ENCODE measurements around the gene CCM2L. TPM values are rescaled to one million over a fixed set of nuclear protein-coding genes. Genes with fewer than 3 reads are reported as not detected.

Gene CCM2L
- total and polyA plus RNA-seq, 2 of the 4 experiments (the other 2 are of a cell fraction): not detected

- ATAC-seq (ENCODE audit: low read depth): no peak
- CTCF ChIA-PET: interaction anchor here (1.0 to 1.3 kb wide), 5 partner anchors 11 to 182 kb away, joined by 3 to 5 read pairs (median 3); no protein-coding TSS in a partner anchor
Observed at GRCh38 chr20:32034581-32035425, 24.6 kb downstream of the CCM2L start.

More at GRCh38 chr20:32034581-32035425, 24.6 kb downstream of the CCM2L start:
- Histone ChIP-seq H3K4ac (ENCODE audit: low read depth, low read length) (no peak overlapping the region), H3K27me3 (ENCODE audit: control insufficient read depth, insufficient read depth, low read length) (peaks cover 72% of the 10 kb centered on the region), H2AK9ac (replicated peaks; ENCODE audit: low read depth, low read length, poor library complexity) (no peak overlapping the region), H3K4me2 (ENCODE audit: low read depth, low read length) (no peak overlapping the region), H2AK5ac (ENCODE audit: low read depth, low read length) (no peak overlapping the region), H4K91ac (ENCODE audit: insufficient read depth, low read depth, low read length) (no peak overlapping the region), H3K27ac (ENCODE audit: insufficient read depth, low read length) (no peak overlapping the region), H3K56ac (ENCODE audit: extremely low read depth, insufficient read depth, low read length) (no peak overlapping the region), H2BK120ac (ENCODE audit: low read depth, low read length) (no peak overlapping the region), H3K9me3 (ENCODE audit: control insufficient read depth, insufficient read depth, low read length) (peaks cover 3% of the 10 kb centered on the region), H3K79me1 (ENCODE audit: low read depth in 1 of 2, low read length in 2 of 2) (no peaks in the 10 kb centered on the region), H2BK5ac (ENCODE audit: low read depth, low read length, poor library complexity, severe bottlenecking) (no peak overlapping the region), H3K9me1 (ENCODE audit: insufficient read depth, low read length) (no peaks in the 10 kb centered on the region), H3K18ac (ENCODE audit: low read depth, low read length) (no peak overlapping the region), H3K4me1 (ENCODE audit: control insufficient read depth, insufficient read depth, low read length) (no peaks in the 10 kb centered on the region), H4K20me1 (ENCODE audit: insufficient read depth, low read length) (no peaks in the 10 kb centered on the region; the same call in 1 of the 2 replicates), H3K4me3 (ENCODE audit: insufficient read depth, low read depth, low read length) (no peak overlapping the region), H4K5ac (ENCODE audit: low read depth, low read length) (no peak overlapping the region), H2BK15ac (ENCODE audit: low read depth, low read length) (no peak overlapping the region), H3K14ac (replicated peaks; ENCODE audit: low read depth, low read length) (no peak overlapping the region), H3K23ac (ENCODE audit: low read depth, low read length) (no peak overlapping the region), H2BK20ac (ENCODE audit: low read depth, low read length) (no peak overlapping the region), H2AFZ (replicated peaks; ENCODE audit: low read length, poor library complexity) (no peak overlapping the region), H4K8ac (ENCODE audit: low read depth in 2 of 2, low read length in 2 of 2) (no peak overlapping the region), H3K9ac (ENCODE audit: low read depth, low read length) (no peak overlapping the region), H3K36me3 (ENCODE audit: control insufficient read depth, insufficient read depth, low read length) (no peaks in the 10 kb centered on the region)
- DNase-seq: no peak
- POLR2A ChIA-PET (ENCODE audit: unreplicated experiment): no interaction called here
- BruUV-seq (replicated peaks): no TSS peak
- dilution Hi-C loops (cut with HindIII; ENCODE audit: low sequenced_read_pairs, unreplicated experiment): no loop called here
- TF ChIP-seq RAD21 (IDR thresholded peaks at IDR 0.05; ENCODE audit: low read length) (peak; percentile 53), CEBPB (IDR thresholded peaks at IDR 0.05; ENCODE audit: low read depth, low read length) (peak; percentile 34; the same call in 1 of the 2 replicates), CTCF (conservative IDR thresholded peaks at IDR 0.05; ENCODE audit: low read depth, low read length) (peak; percentile 46), POLR2A (IDR thresholded peaks at IDR 0.05; ENCODE audit: low read depth, low read length) (no peak), MXI1 (IDR thresholded peaks at IDR 0.05; ENCODE audit: borderline replicate concordance, low read depth, low read length) (no peak), FOS (IDR thresholded peaks at IDR 0.05; ENCODE audit: low read depth, low read length) (no peak)
- intact Hi-C loops (cut with micrococcal nuclease): loop anchor here (1.0 kb wide), 1 partner anchor 57 kb away; no protein-coding TSS in a partner anchor
- in situ Hi-C loops (cut with MboI; ENCODE audit: low sequenced_read_pairs): loop anchor here (5.0 kb wide), 1 partner anchor 213 kb away; no protein-coding TSS in a partner anchor
- WGBS, 2 experiments (ENCODE audit: extremely low coverage in 2 of 2, insufficient read length in 1 of 2): 59% methylated on average over 3 of the region's 9 CpGs; no CpG with 5 or more reads in 1 of the 2 experiments
